NCI-H1105 treated with DMSO at 0.1 percent for 48 hours (cell line): Measurements from ENCODE around the gene MPZL1.
"Not testable (repeated sequence)": the region's sequence is repeated elsewhere in the genome, so short reads cannot be mapped to it uniquely, and the experiment has no call there.

Source experiments
- DNase-seq: peaks from one replicate; lab custom pipeline; 2025; lab: John Stamatoyannopoulos, UW

Gene MPZL1

DNA sequence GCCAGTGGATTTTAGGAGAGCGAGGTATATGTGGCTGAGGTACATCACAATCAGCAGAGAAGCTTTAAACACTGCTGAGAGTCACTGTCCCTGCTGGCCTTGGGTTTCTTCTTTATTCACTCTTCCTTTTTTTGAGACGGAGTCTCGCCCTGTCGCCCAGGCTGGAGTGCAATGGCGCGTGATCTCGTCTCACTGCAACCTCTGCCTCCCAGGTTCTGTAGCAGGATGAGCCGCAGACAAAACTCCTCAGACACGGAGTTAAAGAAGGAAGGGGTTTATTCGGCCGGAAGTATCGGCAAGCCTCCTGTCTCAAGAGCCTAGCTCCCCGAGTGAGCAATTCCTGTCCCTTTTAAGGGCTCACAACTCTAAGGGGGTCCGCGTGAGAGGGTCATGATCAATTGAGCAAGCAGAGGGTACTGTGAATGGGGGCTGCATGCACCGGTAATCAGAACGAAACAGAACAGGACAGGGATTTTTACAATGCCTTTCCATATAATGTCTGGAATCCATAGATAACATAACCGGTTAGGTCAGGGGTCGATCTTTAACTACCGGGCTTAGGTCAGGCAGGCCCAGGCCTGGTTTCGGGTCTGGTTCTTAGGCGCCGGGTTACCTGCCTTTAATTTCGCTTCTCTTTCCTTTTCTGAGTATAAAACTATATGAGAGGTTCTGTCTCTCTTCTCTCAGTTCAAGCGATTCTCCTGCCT lies 1.9 kb upstream of the MPZL1 start:
- not testable (repeated sequence) for DNase-seq

DNA sequence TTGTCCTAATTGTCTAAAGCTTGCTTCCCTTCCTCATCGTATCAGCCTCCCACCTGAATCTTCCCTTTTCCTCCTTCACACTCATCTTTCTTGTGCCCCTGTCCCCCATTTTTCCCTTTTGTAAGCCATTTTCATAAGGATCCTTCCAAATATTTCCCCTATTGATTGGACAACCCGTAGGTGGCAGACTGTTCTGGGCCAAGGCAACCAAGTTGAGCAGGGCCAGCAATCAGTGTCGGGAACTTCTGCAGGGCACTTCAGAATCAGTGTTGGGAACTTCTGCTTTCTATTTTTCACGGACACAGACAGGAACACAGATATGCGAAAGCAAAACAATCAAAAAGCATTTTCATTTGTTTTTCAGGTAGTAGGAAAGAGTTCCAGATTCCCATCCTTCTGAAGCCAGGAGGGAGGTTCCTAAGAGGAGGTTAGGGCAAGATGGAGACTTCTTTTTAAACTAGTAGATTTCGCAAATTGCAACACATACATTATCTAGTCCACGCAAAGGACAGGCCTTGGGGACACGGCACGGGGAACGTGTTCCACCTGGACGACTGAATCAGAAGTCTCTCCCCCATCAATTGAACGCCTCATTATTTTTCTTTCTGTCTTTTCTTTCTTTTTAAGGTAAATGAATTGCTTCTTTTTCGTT lies 691 bp upstream of the MPZL1 start:
- no peak for DNase-seq

DNA sequence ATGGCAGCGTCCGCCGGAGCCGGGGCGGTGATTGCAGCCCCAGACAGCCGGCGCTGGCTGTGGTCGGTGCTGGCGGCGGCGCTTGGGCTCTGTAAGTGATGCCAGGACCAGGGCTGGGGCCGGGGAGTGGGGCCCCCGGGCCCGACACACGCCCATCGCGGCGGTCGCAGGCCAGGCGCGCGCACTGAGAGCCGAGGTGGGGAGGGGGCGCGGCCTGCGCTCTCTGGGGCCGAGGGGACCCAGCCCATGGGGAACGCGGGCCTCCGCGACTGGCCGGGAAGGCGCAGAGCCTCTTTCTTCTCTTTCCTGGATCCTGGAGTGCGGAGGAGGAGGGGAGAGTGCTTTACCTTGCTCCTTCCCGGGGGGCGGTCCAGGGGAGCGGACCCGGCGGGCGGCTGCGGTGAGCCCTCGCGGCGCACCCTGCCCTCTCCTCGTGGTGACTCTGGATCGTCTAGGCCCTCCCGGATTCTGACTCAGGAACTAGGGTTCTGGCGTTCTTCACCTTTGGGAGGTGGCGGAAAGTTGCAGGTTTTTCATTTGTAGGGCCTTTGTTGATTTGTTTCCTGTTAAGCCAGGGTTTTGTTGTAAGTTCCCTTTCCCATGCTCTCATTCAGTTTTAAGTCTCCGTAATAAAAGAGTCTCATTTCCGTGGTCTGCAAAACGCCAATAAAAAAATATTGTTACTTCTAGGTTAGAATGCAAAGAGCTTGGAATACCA lies 529 bp downstream of the MPZL1 start:
- peak; percentile 69 for DNase-seq

DNA sequence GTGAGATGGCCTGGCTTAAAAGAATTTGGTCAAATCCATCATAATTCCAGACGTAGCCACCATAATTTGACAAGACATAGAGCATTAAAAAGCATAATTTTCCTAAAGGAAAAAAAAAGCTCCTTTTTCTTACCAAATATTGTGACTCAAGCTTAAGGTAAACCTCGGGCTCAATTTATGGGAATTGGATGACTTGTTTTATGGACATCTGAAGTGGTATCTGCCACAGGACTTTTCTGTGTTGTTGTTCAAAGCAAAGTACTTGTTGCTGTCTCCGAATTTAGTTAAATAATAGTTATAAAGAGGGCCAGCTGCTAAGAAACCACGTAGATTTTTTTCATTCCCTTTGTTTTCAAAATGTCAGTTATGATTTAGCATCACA lies 1.1 kb downstream of the MPZL1 start:
- DNase-seq = no peak

DNA sequence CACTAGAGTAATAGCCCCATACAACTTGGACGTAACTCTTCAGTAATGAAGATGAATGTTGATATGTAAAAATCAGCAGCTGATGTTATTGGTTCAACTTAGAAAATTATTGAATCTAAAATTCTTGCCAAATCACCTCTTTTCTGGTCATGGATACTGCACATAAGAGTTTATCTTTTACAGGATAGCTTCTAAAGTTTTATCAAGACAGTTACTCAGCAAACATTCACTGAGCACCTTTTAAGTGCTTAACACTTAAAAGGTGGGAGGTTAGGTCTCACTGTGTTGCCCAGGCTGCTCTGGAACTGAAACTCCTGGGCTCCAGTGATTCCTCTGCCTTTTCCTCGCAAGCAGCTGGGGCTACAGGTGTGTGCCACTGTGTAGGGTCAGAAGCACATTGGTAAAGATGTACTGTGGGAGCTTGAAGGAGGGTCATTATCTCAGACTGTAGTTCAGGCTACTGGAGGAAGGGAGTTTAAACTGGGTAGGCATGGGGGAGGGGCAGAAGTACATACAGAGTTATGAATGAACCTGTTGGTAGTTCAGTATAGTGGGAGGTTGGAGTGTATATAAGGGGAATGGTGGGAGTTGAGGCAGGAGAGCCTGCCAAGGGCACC lies 2.0 kb downstream of the MPZL1 start:
- no peak for DNase-seq

DNA sequence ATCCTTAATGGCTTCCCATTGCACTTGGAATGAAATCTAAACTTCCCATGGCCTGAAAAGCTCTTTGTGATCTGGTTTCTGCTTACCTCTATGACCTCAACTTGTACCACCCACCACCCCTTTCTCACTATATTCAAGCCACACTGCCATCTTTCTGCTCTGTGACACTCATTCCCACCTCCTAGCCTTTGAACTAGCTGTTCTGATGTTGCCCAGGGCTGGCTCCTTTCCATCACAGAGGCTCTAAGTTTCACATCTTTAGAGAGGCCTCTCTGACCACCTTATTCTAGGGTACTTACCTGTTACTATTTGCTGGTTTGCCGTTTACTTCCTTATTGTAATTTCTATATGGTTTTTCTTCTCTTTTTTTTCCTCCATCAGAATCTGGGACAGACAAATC lies 4.2 kb downstream of the MPZL1 start:
- DNase-seq = no peak

DNA sequence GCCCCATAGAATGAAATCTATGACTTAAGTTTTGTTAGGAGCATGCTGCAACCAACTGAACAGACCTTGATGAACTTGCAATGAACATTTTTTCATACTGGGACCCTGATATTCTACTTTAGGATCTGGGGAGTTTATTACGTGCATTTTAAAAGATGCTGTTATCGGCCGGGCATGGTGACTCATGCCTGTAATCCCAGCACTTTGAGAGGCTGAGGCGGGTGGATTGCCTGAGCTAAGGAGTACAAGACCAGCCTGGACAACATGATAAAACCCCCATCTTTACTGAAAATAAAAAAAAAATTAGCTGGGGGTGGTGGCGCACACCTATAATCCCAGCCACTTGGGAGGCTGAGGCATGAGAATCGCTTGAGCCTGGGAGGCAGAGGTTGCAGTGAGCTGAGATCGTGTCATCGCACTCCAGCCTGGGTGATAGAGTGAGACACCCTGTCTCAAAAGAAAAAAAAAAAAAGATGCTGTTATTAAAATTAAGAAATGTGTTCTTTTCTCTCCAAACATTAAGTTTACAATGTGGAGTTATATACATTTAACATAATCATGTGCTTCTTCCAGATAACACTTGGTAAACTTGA lies 7.1 kb downstream of the MPZL1 start:
- no peak for DNase-seq

DNA sequence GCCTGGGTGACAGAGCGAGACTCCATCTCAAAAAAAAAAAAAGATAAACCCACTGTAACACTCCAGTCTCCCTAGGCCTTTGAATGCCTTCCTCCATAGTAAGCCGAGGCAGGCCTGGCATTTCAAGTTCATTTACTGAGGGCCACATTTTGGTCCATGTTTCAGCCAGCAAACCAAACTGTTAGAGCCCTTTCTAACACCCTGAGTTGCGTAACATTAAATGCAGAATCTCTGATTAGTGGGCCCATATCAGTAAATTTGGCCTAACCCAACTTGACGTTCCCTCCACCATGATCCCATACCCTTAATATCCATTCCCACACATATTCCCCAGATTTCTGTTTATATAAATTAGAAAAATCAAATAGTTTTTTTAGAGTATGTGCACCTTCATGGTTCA lies 12.4 kb downstream of the MPZL1 start:
- no peak for DNase-seq

DNA sequence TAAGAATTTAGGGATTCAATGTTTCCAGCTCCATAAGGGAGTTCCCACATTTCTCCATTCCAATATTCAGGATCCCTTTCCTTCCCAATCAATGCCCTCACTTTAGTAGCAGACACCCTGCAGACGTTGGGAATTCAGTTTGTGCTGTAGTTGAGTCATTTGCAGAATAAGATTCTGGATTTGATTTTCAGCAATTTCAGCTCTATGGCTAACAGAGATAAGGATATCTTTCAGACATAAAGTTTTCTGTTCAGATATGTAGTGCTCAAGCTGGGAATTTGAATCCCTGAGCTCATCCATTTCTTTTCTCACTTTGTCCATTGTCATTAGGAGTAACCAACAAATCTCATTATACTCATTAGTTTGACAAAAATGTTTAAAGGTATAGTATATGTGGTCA lies 13.1 kb downstream of the MPZL1 start:
- DNase-seq = no peak

DNA sequence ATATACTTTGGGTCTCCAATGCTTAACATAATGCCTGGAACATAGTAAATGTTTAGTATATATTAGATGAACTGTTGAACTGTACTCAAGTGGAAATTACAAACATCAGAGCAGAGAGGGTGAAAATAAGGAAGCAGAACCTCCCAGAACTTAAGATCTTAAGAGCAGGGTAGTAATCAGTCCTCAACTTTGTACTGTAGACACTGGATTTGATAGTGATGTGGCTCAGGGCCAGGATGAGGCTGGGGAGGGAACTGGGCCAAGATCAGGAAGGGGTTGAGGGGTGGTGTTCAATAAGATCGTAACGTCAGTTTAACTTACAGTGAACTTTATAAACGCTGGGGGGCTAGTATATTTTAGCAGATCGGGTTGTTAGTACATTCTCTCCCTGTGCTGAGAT lies 15.4 kb downstream of the MPZL1 start:
- DNase-seq = no peak

DNA sequence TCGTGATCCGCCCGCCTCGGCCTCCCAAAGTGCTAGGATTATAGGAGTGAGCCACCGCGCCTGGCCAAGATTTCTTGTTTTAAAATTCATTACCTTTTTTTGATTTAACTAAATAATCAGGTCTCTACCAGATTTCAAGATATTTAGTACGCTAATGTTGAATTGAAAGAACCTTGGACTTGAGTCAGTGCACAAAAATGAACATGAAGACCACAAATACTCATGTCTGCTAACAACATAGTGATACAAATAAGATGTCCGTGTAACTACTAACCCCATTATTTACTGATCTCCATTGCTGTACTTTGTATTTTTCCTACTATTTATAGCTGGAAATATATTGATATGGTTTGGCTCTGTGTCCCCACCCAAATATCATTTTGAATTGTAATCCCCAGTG lies 16.4 kb downstream of the MPZL1 start:
- DNase-seq = no peak

DNA sequence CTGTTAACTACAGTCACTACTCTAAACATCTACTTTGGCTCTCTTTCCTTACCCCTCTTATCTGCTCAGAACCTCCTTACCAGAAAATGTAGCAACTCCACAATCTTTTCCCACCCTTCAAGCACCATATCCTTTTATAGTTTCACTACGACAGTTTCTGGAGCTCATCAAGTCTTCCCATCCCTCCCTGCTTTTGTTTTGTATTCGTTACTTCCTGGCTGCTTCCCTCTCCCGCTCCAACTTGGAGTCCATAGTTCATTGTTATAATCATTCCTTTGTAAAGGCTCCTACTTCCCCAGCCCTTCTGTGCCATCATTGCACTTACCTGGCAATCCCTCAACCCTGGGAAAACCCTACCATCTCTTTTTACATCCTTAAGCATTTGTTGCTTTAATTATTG lies 18.0 kb downstream of the MPZL1 start:
- DNase-seq = no peak

DNA sequence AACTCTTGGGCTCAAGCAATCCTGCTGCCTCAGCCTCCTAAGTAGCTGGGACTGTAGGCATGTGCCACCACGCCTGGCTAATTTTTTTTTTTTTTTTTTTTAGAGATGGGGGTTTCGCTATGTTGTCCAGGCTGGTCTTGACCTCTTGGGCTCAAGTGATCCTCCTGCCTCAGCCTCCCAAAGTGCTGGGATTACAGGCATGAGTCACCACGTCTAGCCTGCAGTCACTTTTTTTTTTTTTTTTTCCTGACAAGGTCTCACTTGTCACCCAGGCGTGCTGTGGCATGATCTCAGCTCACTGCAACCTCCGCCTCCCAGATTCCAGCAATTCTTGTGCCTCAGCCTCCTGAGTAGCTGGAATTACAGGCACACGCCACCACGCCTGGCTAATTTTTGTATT lies 19.3 kb downstream of the MPZL1 start:
- not testable (repeated sequence) for DNase-seq

DNA sequence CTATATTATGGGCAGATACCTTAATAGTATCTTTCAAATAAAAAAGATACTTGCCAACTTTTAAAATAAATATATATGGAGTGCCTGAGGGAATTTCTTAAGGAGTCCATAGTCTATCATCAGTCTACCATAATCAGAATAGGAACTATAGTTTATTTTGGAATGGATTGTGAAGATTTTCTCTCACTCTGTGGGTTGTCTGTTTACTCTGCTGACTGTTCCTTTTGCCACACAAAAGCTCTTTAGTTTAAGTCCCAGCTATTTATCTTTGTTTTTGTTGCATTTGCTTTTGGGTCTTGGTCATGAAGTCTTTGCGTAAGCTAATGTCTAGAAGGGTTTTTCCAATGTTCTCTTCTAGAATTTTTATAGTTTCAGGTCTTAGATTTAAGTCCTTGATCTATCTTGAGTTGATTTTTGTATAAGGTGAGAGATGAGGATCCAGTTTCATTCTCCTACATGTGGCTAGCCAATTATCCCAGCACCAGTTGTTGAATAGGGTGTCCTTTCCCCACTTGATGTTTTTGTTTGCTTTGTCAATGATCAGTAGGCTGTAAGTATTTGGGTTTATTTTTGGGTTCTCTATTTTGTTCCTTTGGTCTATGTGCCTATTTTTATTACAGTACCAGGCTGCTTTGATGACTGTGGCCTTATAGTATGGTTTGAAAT lies 20.7 kb downstream of the MPZL1 start:
- DNase-seq = not testable (repeated sequence)

DNA sequence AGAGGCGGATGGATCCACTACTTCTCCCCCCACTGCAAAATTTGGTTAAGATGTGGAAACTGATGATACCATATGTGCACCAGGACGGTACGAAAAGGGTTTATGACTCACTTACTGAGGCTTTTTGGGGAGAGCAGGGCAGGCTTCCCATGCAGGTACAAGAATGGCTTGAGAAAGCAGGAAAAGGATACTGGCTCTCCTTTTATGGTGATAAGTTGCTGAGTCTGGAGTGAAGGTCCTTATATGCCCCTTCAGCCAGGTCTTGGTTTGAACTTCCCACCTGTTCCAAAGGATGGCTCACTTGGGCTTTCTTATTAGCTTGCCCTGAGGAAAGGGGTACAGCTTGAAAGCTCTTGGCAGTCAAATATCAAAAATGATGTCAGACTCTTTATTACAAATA lies 23.1 kb downstream of the MPZL1 start:
- no peak for DNase-seq

DNA sequence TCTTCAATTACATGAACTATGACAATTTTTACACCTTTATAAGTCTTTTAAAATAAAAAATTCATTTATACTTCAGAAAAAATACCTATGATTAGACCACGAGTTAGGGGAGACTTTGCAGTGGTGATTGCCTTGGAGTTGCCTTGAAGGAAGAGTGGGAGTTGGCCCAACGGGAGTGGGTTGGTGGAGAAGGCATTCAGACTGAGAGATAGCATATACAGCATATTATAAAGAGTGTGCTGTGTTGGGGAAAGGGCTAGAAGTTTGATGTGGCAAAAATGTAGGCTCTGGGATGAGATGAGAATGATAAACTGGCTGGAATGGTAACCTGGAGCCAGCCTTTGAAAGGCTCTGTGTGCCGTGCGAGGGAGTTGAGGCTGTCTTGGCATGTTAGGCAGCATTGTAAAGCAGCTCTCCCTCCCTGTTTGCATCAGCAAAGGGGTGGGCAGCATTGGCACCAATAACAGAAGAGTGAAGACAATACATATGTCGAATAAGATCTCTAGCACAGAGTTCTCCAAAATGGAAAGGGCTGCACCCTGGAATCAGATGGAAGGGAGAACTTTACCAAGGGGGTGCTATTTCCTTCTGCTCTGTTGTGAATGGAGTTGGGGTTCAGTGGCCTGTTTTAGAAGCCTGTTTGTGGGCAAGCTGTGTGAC lies 24.4 kb downstream of the MPZL1 start:
- DNase-seq = no peak

DNA sequence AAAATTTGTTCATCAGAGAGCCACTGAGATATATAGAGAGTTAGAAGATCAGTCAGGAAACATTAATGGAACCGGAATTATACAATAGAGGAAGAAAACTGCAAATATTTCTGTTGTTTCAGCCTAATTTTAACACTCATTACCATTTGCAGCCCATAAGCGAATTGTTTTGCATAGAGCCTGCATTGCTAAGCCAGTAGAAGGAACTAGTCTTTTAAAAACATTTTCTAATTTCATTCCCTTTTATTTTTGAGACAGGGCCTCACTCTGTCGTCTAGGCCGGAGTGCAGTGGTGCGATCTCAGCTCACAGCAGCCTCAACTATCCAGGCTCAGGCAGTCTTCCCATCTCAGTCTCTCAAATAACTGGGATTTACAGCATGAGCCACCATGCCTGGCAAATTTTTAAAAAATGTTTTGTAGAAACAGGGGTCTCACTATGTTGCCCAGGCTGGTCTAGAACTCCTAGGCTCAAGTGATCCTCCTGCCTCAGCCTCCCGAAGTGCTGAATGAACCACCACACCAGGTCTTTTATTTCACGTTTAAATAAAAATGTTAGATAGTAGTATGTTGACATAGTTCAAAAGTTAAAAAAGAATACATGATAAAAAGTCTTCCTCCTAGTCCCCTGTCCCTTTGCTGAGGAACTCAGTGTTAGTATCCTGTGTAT lies 25.3 kb downstream of the MPZL1 start:
- no peak for DNase-seq

DNA sequence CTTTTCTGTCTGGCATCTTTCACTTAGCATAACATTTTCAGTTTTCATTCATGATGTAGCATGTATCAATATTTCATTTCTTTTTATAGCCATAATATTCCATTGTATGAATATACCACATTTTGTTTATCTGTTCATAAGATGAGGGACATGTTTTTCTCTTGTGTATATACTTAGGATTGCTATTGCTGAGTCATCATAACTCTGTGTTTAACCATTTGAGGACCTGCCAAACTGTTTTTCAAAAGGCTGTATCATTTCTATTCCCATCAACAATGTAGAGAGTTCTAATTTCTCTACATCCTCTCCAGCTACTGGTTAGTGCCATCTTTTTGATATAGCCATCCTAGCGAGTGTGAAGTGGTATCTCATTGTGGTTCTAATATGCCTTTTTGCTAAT lies 26.2 kb downstream of the MPZL1 start:
- DNase-seq = no peak

DNA sequence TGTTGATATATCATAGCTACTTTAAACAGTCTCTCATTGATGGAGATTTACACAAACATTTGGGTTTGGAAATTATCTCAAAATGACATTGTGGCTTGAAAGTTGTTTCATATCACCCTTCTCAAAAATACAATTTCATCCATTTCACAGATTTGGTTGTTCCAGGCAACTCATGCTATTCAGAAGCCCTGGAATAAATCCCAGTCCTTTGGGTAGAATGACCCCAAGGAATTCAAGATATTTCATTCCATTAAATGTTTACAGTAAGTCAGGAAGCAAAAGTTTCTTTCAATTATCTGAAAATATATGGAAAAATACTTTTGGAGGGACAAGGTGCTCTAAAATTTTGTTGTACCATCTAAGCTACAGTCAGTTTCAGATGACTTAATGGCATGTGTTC lies 27.1 kb downstream of the MPZL1 start:
- DNase-seq = no peak

DNA sequence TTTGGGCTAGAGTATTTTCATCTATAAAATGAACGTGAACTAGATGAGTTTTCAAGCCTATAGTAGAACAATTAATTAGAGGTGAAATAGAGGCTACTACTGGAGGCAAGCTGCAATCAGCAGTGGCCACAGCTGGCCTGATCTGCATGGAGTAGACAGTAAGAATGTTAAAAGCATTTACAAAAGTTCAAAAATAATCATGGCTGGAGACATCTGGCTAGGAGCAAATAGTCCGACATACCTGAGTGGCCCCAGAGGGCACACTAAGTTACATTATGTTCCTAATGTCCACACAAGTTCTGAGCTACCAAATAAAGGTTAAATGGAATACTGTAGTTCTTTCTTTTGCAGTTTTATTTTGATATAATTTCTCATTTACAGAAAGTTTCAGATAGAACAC lies 28.0 kb downstream of the MPZL1 start:
- DNase-seq = no peak

DNA sequence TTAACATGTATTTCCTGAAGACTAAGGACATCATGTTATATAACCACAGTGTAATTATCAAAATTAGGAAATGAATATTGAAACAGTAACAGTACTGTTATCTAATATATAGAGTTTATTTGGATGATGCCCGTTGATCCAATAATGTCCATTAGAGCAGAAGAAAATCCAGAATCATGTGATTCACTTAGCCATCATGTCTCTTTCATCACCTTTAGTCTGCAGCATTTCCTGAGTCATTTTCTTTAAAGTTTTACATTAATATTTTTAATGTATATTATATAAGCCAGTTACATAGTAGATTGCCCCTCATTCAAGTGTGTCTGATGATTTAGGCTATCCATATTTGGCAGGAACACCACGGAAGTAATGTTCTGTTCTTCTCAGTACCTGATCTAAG lies 28.9 kb downstream of the MPZL1 start:
- DNase-seq = no peak
